Measurements from ENCODE around the gene CFAP299.

GRCh38 chr4:80726471-80726870, 390.9 kb downstream of the CFAP299 start:
- no peak for TF ChIP-seq CTCF (IDR thresholded peaks at IDR 0.05; ENCODE audit: low read length)
- no peak for TF ChIP-seq EZH2phosphoT487 (IDR thresholded peaks at IDR 0.05; ENCODE audit: low read length)

Data from MM.1S (cell line).